ENCODE data around the gene FADS1.

The FADS1 gene

DNA sequence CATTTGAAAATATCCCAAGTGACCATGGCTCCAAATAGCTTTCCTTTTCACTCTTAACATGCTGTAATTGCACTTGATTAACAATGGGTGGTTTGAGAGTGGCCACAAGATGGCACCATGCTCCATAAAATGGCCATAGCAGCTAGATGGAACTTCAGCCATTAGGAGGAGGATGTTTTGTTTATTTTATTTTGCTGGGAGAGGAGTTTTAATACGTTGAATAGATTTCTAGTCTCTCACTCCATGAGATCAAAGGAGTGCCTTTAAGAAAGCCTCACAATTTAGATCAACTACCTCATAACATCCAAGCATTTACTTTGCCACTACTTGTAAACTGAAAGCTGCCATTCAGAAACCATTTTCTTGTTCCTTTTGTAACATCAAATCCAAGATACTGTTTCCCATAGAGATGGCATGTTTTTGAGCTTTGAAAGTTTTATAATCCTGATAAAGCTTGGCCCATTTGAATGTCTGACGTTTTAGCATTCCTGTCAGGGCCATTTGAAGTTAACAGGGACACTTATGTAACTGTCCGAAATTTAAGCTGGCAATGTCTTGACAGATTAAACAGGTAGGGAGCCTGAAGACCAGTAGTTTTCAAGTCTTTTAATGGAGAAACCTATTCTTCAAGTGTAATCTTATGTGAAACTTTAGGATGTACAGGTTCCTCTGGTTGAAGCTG, 19.4 kb downstream of the FADS1 start:
- peak in 1 of 2 experiments; percentile 32 for DNase-seq (ENCODE audit: low read depth in 2 of 2)

DNA sequence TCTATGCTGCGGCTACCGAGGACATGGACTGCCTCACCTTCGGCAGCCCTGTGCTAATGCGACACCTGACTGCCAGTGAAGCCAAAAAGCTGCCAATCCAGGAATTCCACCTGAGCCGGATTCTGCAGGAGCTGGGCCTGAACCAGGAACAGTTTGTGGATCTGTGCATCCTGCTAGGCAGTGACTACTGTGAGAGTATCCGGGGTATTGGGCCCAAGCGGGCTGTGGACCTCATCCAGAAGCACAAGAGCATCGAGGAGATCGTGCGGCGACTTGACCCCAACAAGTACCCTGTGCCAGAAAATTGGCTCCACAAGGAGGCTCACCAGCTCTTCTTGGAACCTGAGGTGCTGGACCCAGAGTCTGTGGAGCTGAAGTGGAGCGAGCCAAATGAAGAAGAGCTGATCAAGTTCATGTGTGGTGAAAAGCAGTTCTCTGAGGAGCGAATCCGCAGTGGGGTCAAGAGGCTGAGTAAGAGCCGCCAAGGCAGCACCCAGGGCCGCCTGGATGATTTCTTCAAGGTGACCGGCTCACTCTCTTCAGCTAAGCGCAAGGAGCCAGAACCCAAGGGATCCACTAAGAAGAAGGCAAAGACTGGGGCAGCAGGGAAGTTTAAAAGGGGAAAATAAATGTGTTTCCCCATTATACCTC, 20.8 kb downstream of the FADS1 start:
- no peak for DNase-seq (ENCODE audit: low read depth in 2 of 2)

DNA sequence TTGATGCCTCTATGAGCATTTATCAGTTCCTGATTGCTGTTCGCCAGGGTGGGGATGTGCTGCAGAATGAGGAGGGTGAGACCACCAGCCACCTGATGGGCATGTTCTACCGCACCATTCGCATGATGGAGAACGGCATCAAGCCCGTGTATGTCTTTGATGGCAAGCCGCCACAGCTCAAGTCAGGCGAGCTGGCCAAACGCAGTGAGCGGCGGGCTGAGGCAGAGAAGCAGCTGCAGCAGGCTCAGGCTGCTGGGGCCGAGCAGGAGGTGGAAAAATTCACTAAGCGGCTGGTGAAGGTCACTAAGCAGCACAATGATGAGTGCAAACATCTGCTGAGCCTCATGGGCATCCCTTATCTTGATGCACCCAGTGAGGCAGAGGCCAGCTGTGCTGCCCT, 21.3 kb downstream of the FADS1 start:
- no peak for DNase-seq (ENCODE audit: low read depth in 2 of 2)

DNA sequence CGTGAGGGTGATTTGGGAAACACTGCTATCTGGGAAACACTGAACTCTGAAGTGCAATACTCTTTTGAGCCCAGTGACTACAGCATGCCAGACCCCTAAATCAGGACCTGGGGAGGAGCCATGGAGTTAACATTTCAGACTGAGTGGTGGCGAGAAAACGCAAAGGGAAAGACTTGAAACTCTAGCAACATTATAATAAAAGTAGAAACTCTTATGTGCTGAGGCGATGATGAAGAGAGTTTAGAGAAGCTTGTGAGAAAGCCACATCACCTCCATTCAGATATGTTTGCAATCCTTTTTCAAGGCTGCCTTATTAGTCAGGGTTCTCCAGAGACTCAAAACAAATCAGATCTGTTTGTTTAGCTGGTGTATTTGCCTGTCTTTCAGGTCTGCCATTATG, 22.2 kb downstream of the FADS1 start:
- DNase-seq (ENCODE audit: low read depth in 2 of 2), result no peak

DNA sequence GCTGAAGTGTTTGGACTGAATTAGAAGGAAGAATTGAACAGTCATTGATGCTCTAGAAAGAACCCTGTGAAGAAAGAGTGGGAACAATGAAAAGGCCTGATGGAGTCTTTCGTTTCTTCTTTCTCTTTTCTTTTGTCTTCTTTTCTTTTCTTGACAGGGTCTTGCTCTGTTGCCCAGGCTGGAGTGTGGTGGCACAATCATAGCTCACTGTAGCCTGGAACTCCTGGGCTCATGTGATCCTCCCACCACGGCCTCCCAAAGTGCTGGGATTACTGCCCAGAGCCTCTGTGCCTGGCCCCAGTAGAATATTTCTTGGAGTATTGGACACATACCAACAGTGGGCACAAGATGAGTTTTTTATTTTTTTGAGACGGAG, 23.0 kb downstream of the FADS1 start:
- no peak for DNase-seq (ENCODE audit: low read depth in 2 of 2)

DNA sequence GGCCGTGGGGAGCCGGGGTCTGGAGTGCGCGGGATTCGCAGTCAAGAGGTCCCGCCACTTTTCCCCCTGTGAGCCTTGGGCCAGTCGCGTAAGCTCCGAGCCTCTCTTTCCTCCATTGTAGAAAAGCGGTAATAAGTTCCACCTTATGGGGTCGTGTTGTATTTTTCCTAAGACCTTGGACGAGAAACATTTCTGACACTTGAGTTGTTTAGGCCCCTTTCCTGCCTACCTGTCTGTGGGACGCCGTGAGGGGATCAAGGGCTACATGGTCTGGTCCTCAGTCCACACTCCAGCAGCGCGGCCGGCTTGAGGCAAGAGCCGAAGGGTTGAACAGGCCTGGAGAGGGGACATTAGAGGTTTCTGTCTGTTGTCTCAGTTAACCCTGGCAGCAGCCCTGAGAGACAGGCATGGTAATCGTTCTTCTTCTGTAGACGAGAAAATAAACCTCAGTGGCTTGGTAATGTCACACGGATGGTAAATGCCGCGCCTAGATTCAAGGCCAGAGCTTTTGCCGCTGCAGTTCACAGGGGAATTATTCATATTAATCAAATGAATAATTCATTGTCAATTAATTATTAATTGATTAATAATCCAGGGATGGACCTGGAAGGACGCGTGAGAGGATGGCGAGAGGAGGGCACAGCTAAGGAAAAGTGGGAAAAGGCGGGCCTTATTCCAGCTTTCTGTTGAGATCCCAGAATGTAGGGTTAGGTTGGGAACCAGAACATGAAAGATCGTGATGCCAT, 23.5 kb downstream of the FADS1 start:
- DNase-seq (ENCODE audit: low read depth in 2 of 2), result no peak

DNA sequence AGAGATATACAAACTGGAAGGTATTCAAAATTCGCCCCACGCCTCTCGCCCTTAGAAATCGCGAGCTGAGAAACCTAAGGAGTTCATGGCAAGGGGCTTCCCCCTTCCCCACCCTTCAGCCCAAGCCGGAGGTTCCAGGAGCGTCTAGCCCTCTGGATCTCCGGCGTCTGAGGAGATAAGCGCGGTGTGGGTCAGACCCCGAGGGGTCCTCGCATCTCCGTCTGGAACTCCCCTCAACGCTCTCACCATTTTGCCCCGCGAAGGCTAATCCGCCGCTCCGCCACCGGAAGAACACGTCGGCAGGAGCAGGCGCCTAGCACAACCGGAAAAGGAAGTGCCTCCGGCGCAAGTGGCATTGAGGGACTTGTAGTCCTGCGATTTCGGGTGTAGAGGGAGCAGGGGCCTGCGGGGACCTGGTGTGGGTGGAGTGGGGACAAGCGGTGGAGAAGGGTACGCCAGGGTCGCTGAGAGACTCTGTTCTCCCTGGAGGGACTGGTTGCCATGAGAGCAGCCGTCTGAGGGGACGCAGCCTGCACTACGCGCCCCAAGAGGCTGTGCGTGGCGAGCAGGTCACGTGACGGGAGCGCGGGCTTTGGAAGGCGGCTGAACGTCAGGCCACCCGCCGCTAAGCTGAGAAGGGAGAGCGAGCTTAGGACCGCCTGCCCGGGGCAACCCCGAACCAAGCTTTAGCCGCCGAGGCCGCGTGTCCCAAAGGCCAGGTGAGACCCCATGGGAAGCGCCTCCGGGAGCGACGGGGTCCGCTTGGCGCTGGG, 24.3 kb downstream of the FADS1 start, which contains the start of the genes FEN1 and TMEM258:
Gene FEN1 (plus strand): TSS at position 602 of the 773 bp plus-strand sequence. CDS start 2,451 bp downstream, outside the sequence.
Gene TMEM258 (minus strand): TSS at position 290 of the 773 bp plus-strand sequence. CDS start 41 bp downstream, at position 249.
- peak; percentile 76 to 81 for DNase-seq (ENCODE audit: low read depth in 2 of 2)

DNA sequence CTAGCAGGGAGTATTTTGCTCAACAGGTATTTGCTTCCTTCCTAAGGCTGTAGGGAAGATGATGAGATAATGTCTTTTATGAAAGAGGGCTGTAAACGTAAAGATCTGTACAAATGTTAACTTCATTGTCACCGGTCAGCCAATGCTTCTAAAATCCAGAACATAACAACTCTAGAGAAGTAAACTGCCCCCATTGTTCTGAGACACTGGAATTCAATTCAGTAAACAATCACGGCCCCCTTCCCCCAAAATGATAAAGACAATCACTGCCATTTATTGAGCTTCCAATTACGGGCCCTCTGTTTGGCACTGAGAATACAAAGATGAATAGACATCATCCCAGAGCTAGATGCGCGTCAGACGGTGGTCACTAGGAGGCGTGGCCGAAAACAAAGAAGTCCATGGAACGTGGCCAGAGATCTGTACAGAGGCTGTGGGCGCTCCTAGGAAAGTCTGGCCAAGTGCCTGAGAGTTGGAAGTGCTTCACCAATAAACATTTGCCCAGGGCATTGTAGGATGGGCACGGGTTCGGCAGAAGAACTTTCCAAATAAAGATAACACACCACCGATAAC, 25.0 kb downstream of the FADS1 start:
- peak in 1 of 2 experiments; percentile 27 for DNase-seq (ENCODE audit: low read depth in 2 of 2)

DNA sequence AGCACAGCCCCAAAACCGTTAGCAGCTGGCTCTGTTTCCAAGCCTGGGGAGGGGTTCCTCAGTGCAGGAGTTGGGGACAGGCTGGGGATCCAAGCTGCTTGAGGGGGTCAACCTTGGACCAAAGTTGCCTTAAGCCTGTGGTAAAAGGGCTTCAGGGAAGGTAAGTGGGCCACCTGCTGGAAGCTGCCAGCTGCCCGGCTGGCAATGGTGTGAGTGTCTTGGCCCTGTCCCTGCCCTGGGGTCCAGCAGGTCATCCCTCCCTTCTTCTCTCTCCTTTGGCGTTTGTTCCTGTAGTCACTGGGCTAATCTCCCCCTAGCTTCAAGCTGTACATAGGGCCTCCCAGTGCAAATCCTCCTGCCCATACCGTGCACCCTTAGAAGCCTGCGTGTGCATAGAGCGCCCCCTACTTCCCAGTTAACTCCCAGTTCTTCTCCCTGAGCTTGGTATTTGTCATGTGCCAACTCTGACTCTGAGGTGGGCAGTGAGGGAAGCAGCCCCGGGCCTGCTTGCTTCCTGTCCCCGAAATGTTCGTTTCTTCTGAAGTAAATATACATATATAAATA, 28.8 kb downstream of the FADS1 start:
- DNase-seq (ENCODE audit: low read depth in 2 of 2), result no peak

DNA sequence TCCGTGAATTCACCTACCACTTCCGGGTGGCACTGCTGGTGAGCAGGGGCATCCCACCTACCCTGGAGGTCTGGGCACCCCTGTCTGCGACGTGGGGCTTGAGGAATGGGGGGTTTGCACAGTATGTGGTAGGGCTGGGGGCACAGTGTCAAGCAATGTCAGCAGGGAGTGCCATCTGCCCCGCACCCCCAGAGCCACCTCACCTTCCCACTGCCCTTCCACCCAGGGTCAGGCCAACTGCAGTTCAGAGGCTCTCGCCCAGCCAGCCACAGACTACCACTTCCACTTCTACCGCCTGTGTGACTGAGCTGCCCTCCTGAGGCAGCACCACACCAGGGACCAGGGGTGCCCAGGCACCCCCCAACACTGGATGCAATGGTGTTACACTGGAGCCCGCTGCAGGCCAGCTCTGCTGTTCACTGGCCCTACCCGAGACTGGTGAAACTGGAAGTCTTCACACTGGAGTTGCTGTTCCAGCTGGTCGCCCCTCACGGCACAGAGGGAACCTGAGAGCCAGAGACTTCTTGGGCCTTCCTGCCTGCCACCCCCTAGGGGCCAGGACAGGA, 30.9 kb downstream of the FADS1 start:
- no peak for DNase-seq (ENCODE audit: low read depth in 2 of 2)

DNA sequence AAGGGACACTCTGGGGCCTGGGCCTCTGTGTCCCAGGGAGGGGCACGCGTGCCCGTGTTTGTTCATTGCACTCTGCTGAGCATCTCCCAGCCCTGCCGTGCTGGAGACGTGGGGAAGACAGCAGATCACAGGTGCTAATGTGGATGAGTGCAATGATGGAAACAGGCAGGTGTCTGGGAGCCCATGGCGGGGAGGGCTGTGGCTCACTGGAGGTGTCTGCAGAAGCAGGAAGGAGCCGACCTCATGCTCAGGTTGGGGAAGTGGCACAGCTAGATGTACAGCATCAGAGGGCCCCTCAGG, 32.3 kb downstream of the FADS1 start:
- no peak for DNase-seq (ENCODE audit: low read depth in 2 of 2)

DNA sequence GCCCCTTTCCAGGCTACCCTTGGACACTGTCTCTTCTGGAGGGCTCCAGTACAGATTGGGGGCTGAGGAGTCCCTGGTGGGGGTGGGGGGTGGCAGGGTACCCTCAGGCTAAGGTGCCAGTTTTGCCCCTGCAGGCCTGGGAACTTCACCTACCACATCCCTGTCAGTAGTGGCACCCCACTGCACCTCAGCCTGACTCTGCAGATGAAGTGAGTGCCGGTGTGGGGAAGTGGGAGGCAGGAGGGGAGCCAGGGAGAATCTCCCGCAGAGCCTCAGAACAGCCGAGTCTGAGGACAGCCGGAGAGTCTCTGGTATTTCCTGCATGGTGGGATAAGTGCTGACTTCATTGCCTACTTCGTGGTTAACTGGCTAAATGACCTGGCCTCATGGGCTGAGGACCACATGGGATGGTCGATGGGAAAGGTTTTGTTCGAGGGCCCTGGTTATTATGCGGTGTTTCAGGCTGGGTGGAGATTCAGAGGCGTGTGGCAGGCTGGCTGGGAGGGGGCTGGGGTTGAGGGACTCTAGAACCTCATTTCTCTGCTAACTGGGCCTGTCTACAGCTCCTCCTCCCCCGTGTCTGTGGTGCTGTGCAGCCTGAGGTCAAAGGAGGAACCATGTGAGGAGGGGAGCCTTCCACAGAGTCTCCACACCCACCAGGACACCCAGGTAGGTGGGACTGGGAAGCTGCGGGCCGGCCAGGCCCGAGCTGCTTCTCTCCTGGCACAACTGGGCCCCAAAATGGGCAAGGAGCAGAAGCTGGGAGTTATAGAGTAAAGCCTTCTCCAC, 32.9 kb downstream of the FADS1 start:
- no peak for DNase-seq (ENCODE audit: low read depth in 2 of 2)

DNA sequence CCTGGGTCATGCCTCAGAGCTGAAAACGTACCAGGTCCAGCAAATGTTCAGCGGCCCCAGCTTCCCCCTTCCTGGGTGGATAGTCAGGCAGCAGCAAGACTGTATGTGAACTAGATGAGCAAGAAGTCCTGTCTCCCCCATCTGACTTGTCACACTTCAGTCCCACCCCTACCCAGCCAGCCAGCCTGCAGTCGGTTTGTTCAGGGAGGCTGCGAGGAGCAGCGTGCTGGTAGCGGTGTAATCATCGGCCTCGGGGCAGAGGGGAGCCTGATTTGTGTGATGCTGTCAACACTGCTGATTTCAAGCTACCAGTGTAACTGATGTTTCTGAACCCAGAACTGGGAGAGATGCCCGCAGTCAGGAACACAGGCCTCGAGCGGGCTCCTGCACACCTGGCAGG, 34.0 kb downstream of the FADS1 start:
- DNase-seq (ENCODE audit: low read depth in 2 of 2), result no peak

DNA sequence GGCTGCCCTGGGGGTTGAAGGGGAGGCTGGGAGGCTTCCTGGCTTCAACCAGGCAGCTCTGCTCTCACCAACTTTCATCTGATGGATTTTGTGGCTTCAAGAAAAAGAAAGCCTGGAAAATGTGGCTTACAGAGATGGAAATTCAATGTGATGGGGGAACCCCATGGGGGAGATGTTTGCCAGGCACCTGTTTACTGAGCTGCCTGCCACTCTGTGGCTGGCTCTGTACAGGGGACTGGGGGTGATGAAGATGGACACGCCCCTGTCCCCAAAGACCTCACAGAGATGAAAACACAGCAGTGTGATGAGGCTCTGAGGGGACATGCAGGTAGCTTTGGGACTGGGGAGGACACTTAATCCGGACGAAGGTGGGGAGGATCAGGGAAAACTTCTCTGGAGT, 34.5 kb downstream of the FADS1 start:
- no peak for DNase-seq (ENCODE audit: low read depth in 2 of 2)

DNA sequence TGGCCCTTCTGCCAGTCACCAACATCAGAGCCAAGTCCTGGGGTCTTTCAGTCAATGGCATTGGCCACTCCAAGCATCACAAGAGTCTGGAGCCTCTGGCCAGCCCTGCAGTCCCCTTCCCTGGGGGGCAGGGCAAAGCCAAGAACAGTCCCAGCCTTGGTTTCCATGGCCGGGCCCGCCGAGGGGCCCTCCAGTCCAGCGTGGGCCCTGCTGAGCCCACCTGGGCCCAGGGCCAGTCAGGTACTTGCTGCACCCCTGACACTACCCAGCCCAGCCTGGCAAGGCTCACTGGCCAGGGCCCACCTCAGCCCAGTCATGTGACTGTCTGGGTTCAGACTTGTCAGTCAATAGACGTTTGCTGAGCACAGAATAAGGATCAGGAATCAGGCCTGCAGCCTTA, 35.2 kb downstream of the FADS1 start:
- no peak for DNase-seq (ENCODE audit: low read depth in 2 of 2)

DNA sequence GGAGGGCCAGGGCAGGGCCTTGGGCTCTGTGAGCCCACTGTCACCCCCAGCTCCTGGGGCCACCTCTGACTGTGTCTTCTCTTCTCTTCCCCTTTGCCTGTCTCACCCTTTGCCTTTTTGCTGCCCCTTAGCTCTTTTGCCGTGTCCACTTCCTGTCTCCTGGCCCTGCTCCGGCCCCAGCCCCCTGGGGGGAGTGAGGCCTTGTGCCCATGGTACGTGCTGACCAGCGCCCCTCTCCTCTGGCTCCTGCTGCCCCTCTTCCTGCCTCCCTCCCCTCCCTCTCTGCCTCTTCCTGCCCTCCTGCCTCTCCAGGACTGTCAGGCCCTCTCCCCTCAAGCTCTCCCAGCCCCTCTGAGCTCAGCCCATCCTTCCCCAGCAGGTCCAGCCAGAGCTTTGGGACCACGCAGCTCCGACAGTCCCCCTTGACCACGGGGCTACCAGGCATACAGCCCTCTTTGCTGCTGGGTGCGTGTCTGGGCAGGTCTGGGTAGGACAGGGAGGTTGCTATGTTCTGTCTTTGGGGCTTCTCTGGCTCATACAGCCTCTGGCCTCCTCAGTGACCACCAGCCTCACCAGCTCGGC, 36.1 kb downstream of the FADS1 start:
- no peak for DNase-seq (ENCODE audit: low read depth in 2 of 2)

DNA sequence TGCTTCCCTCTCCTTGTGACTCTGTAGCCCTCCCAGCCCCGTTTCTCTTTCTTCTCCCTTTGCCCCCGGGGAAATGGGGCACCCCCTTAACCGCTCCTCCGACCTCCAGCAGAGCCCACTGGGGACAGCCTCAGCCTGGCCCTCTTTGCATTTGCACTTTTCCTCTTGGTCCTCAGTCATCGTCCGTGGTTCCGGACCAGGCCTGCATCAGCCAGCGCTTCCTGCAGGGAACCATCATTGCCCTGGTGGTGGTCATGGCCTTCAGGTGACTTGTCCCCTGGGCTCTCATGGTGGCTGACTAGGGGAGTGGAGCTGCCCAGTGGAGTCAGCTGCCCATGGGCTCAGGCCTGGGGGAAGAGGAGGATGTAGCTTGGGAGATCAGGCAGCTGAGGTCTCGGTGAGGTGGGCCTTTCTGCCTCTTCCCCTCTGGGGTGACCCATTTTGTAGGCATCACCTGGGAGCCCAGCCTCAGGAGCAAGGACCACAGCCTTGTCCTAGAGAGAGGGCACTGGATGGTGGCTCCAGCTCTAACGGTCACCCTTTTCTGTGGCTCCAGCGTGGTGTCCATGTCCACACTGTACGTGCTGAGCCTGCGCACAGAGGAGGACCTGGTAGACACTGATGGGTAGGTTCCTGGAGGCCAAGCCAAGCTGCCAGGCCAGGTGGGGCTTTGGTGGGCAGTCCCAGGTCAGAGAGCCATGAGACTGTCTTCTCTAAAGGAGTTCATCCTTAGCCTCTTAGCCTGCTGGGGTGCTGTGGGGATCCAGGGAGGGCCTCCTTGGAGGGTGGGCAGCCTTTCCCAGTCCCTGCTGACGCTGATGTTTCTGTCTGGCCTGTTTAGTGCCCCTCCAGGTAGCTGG, 36.9 kb downstream of the FADS1 start:
- DNase-seq (ENCODE audit: low read depth in 2 of 2), result no peak

DNA sequence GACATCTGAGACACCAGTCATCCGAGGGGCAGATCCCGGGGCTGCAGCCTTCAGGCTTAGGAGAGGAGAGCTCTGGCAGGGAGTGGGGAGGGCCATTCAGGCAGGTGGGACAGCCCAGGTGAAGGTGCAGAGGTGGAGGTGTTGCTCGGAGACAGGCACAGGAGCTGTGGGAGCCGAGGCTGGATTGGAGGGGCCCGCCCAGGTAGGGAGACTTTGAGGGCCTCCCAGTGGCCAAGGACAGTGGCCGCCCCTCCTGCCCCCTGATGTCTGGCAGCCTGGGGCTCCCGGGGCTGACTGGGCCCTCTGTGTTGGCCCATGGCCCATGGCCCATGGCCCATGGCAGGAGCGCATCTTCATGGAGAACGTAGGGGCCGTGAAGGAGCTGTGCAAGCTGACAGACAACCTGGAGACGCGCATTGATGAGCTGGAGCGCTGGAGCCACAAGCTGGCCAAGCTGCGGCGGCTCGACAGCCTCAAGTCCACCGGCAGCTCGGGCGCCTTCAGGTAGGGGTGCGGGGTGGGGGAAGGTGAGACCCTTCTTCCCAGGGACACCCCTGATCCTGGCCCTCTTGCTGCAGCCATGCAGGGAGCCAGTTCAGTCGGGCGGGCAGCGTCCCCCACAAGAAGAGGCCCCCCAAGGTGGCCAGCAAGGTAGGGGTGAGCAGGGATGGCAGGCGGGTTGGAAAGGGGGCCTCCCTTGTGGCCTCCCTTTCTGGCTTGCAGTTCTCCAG, 37.7 kb downstream of the FADS1 start:
- no peak for DNase-seq (ENCODE audit: low read depth in 2 of 2)

Data from stimulated activated CD4-positive, alpha-beta T cell treated with anti-CD3 and anti-CD28 coated beads, Interleukin-12 subunit alpha, Interleukin-12 subunit beta, amount 100 ng/mL, for 24 hours (primary cell).